GM21529 (cell line): Measurements from ENCODE around the gene ZNF563.

Experiments
- ATAC-seq: cut with Tn5 transposase; IDR thresholded peaks from one replicate; pipeline ENCODE4 v1.9.1; 2021; ENCODE audit not compliant: unreplicated experiment

The ZNF563 gene

DNA sequence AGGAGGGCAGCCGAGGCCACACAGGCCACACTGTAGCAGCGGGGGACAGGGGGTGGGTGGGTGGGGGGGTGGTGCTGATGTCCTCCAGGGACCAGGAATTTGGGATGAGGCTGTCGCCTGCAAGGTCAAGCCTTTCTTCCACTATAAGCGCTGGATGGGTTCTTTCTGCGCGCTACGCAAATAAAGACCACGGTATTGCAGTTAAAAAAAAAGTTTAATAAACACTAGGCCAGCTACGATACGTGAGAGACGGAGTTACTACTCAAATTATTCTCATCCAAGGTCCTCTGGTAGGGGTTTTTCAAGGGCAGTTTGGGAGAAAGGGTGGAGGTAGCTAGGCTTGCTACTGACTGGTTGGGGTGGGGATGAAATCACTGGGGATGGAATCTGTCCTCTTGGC is 38.2 kb downstream of the ZNF563 start:
- no peak for ATAC-seq

DNA sequence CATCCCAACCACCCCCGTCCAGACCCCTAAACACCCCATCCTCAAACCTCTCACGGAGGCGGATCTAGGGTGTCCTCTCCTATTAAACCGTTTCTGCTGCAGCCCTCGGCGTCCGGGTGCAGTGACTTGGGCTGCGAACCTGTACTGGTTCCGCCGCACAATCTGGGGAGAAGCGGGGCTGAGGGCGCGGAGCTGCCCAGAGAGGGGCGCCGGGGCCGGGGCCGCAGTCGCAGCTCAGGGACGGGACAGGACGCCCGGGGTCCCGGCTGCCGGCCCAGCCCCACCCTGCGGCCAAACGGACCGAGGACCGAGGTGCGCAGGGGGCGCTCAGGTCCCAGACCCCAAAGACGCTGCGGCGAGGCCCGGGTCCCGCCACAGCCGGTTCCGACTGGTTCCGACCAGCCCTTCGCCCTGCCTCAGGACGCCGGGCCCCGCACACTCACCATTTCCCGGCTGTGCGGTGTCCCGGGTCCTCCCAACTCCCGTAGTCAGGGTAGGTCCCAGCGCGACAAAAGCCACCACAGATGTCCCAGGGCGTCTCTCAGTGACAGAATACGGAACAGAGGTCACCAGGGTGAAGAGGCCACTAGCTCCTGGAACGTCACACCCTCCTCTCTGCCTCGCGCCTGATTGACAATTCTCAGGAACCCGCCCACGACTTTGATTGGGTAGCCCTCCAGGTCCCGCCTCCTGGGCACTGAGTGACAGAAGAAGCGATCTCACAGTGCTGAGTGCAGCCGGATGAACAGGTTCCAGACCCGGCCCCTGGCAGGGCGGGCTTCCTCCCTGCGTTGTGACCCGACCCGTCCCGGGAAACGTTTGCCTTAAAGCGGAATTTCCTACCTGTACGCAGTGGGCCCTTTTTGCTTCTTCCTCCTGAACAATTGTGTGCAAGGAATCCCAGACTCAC is 38.9 kb downstream of the ZNF563 start, which contains the start of gene ZNF44:
ZNF44 (minus strand) TSS at position 635 of the 910 bp plus-strand sequence; CDS start at position 446, 189 bp downstream.
- peak; percentile 95 for ATAC-seq

DNA sequence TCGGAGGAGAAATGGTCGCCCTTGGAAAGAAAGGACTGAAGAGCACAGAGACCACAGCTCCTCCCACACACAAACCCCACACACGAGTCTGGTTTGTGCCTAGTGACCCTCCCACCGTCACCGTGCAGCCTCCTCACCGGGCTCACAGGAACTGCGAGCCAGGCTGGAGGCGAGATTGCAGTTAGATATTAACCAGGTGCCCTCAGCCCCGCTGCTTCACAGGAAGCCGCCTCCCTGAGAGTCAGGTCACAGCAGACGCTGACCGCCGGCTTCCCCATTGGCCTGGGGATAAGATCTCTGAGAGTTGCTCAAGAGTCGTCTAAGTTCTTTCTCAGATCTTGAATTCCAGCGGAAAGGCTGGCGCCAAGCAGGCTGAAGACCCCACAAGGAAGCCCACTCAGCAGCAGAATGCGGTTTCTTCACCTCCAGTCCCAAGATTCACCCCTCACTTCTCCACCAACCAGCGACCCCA is 39.6 kb downstream of the ZNF563 start:
- ATAC-seq = peak; percentile 41

- no peak for ATAC-seq
Observed at GRCh38 chr19:12289790-12290065, 43.7 kb downstream of the ZNF563 start.

- no peak for ATAC-seq
Observed at GRCh38 chr19:12287958-12288500, 45.4 kb downstream of the ZNF563 start.

DNA sequence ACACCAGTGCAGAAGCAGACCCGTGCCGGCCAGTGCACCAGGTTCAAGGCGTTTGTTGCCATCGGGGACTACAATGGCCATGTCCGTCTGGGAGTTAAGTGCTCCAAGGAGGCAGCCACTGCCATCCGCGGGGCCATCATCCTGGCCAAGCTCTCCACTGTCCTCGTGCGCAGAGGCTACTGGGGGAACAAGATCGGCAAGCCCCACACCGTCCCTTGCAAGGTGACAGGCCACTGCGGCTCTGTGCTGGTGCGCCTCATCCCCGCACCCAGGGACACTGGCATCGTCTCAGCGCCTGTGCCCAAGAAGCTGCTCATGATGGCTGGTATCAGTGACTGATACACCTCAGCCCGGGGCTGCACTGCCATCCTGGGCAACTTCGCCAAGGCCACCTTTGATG is 48.8 kb downstream of the ZNF563 start:
- ATAC-seq = no peak

DNA sequence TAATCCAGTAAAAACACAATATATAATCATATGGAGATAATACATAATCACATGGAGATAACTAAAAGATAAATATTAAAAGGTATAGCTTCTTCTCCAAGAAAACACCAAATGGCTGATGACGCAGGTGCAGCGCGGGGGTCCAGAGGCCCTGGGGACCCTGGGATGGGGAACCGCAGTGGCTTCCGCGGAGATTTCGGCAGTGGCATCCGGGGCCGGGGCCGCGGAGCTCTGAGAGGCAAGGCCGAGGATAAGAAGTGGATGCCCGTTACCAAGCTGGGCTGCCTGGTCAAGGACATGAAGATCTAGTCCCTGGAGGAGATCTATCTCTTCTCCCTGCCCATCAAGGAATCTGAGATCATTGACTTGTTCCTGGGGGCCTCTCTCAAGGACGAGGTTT is 49.2 kb downstream of the ZNF563 start:
- ATAC-seq = no peak

DNA sequence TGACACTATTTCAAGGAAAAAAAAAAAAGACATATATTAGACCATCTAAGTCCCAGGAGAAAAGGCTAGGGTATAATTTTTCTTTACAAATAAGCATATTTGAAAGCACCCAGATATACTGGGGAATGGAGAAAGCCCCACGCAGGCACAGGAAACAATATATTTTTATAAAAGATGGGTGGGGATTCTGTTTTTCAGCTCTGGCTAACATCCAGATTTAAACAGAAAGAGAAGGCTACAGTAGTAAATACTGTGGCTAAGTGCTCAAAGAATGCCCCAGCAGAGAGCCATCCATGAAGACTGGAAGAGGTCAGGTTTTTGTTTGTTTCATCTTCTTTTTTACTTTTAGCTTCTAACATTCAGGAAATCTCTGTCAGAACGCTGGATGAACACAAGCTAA is 54.7 kb downstream of the ZNF563 start:
- ATAC-seq = no peak

- no peak for ATAC-seq
Observed at GRCh38 chr19:12272980-12273901, 60.2 kb downstream of the ZNF563 start.

DNA sequence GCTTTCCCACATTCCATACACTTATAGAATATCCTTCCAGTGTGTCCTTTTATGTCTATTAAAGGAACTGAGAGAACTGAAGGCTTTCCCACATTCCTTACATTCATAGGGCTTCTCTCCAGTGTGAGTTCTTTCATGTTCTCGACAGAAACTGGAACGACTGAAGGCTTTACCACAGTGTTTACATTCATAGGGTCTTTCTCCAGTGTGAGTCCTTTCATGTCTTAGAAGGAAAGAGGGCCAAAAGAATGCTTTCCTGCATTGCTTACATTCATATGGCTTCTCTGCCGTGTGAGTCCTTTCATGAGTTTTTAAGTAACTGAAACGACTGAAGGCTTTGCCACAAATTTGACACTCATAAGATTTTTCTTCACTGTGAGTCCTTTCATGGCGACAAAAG is 61.0 kb downstream of the ZNF563 start:
- no peak for ATAC-seq

DNA sequence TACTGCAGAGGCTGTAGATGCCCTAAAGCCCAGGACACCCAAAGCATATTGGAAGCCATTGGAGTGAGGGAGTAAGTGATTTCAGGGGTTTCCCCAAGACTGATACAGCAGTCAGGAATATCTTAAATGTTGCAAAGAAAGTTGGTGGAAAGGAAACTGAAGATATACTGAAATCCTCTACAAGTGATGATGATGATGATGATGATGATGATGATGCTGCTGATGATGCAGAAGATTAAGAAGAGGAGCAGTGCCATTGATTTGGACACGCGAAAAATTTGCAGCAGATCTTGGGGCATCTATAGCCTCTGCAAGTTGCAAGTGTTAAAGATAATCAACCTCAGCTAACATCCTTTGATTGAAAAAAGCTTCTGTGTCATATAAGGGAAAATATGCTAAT is 62.6 kb downstream of the ZNF563 start:
- ATAC-seq = no peak
